ENCODE data around the gene CFAP90. TPM values are rescaled to one million over a fixed set of nuclear protein-coding genes. Genes with fewer than 3 reads are reported as not detected.
A peak's percentile ranks its signal among the peaks of the same experiment; 100 is the strongest.

The CFAP90 gene
- total RNA-seq, 2 experiments from 2014 or later, result not detected

- intact Hi-C loops (cut with micrococcal nuclease), result no loop called here
- H3K27me3 Mint-ChIP-seq, result no peaks in the 10 kb centered on the region
Measured at GRCh38 chr5:7888901-7889300, 38.0 kb upstream of the CFAP90 start.

GRCh38 chr5:7886849-7887475, 36.0 kb upstream of the CFAP90 start:
- POLR2A ChIA-PET, result no interaction called here
- intact Hi-C loops (cut with micrococcal nuclease), result no loop called here
- no peak for ATAC-seq
- H3K27ac Mint-ChIP-seq, result no peak overlapping the region
- H3K4me3 Mint-ChIP-seq, result no peak overlapping the region
- peaks cover 3% of the 10 kb centered on the region for H3K4me1 Mint-ChIP-seq (ENCODE audit: low read depth)
- no peak for DNase-seq
- no peaks in the 10 kb centered on the region for H3K9me3 Mint-ChIP-seq
- peaks cover 51% of the 10 kb centered on the region for H3K36me3 Mint-ChIP-seq (ENCODE audit: low read depth)
- H3K27me3 Mint-ChIP-seq, result no peaks in the 10 kb centered on the region
- CTCF ChIA-PET, result interaction anchor here (0.6 to 3.3 kb wide), 18 partner anchors 9 to 640 kb away, joined by 3 to 24 read pairs (median 4); partner anchors contain the start of genes FASTKD3 and MTRR
- peak; percentile 38 for TF ChIP-seq CTCF (IDR thresholded peaks at IDR 0.05)

More at GRCh38 chr5:7888901-7889300, 38.0 kb upstream of the CFAP90 start:
- ChIA-PET CTCF (interaction anchor here (0.9 to 3.3 kb wide), 2 partner anchors 8 to 21 kb away, joined by 3 to 24 read pairs; partner anchors contain the start of genes FASTKD3 and MTRR), POLR2A (no interaction called here)
- TF ChIP-seq CTCF (IDR thresholded peaks at IDR 0.05), result no peak
- Mint-ChIP-seq H3K4me1 (ENCODE audit: low read depth) (peaks cover 2% of the 10 kb centered on the region), H3K9me3 (no peaks in the 10 kb centered on the region), H3K36me3 (ENCODE audit: low read depth) (peaks cover 52% of the 10 kb centered on the region), H3K27ac (no peak overlapping the region), H3K4me3 (no peak overlapping the region)
- DNase-seq (no peak), ATAC-seq (no peak)

GRCh38 chr5:7884491-7885267, 33.7 kb upstream of the CFAP90 start:
- Mint-ChIP-seq H3K27me3 (no peaks in the 10 kb centered on the region), H3K36me3 (ENCODE audit: low read depth) (peaks cover 61% of the 10 kb centered on the region), H3K4me3 (no peak overlapping the region), H3K4me1 (ENCODE audit: low read depth) (peaks cover 18% of the 10 kb centered on the region), H3K27ac (no peak overlapping the region), H3K9me3 (no peaks in the 10 kb centered on the region)
- TF ChIP-seq CTCF (IDR thresholded peaks at IDR 0.05), result no peak
- ChIA-PET POLR2A (interaction anchor here (0.7 to 1.5 kb wide), 3 partner anchors 14 to 16 kb away, joined by 3 to 6 read pairs (median 3); partner anchors contain the start of genes FASTKD3 and MTRR), CTCF (interaction anchor here (1.6 to 3.1 kb wide), 2 partner anchors 9 to 12 kb away, joined by 6 to 23 read pairs; no protein-coding TSS in a partner anchor)
- DNase-seq (no peak), ATAC-seq (no peak)
- intact Hi-C loops (cut with micrococcal nuclease), result no loop called here

GRCh38 chr5:7882926-7883325, 32.0 kb upstream of the CFAP90 start:
- Mint-ChIP-seq H3K4me1 (ENCODE audit: low read depth) (peaks cover 30% of the 10 kb centered on the region), H3K27ac (no peak overlapping the region), H3K36me3 (ENCODE audit: low read depth) (peaks cover 63% of the 10 kb centered on the region), H3K27me3 (no peaks in the 10 kb centered on the region), H3K9me3 (no peaks in the 10 kb centered on the region), H3K4me3 (no peak overlapping the region)
- ChIA-PET POLR2A (interaction anchor here (1.4 kb wide), 1 partner anchor 9 kb away, joined by 4 read pairs; no protein-coding TSS in a partner anchor), CTCF (interaction anchor here (1.5 to 1.6 kb wide), 2 partner anchors 11 to 23 kb away, joined by 3 to 4 read pairs; no protein-coding TSS in a partner anchor)
- intact Hi-C loops (cut with micrococcal nuclease), result no loop called here
- TF ChIP-seq CTCF (IDR thresholded peaks at IDR 0.05), result no peak
- DNase-seq (no peak), ATAC-seq (no peak)

All from activated CD8-positive, alpha-beta T cell treated with anti-CD3 and anti-CD28 coated beads for 36 hours (primary cell).